ENCODE data around the gene PTCD3. TPM values are rescaled to one million over a fixed set of nuclear protein-coding genes. Genes with fewer than 3 reads are reported as not detected.

The PTCD3 gene
- polyA plus RNA-seq, 1 experiment, result 31.6 TPM

- Histone ChIP-seq H3K4me3 (ENCODE audit: low read depth, low read length) (no peak overlapping the region), H3K36me3 (ENCODE audit: control insufficient read depth, insufficient read depth, low read length) (peaks cover 4% of the 10 kb centered on the region), H3K27me3 (ENCODE audit: control insufficient read depth, insufficient read depth, low read length) (no peaks in the 10 kb centered on the region)
- POLR2A ChIA-PET, result no interaction called here
- CTCF ChIA-PET, result no interaction called here
- TF ChIP-seq CTCF (IDR thresholded peaks at IDR 0.05; ENCODE audit: insufficient read depth, low read depth, low read length), result no peak
- DNase-seq (ENCODE audit: low read depth), result no peak
Observed at GRCh38 chr2:86171295-86171694, 65.3 kb downstream of the PTCD3 start.

GRCh38 chr2:86172610-86173009, 66.6 kb downstream of the PTCD3 start:
- CTCF ChIA-PET, result interaction anchor here (0.7 kb wide), 2 partner anchors 14 to 15 kb away, joined by 3 to 4 read pairs; no protein-coding TSS in a partner anchor
- POLR2A ChIA-PET, result no interaction called here

GRCh38 chr2:86174445-86174844, 68.4 kb downstream of the PTCD3 start:
- DNase-seq (ENCODE audit: low read depth), result no peak
- no peak overlapping the region for H3K4me3 ChIP-seq (ENCODE audit: low read depth, low read length)
- ChIA-PET POLR2A (no interaction called here), CTCF (no interaction called here)
- peaks cover 4% of the 10 kb centered on the region for H3K36me3 ChIP-seq (ENCODE audit: control insufficient read depth, insufficient read depth, low read length)
- no peaks in the 10 kb centered on the region for H3K27me3 ChIP-seq (ENCODE audit: control insufficient read depth, insufficient read depth, low read length)
- TF ChIP-seq CTCF (IDR thresholded peaks at IDR 0.05; ENCODE audit: insufficient read depth, low read depth, low read length), result no peak

More at GRCh38 chr2:86172610-86173009, 66.6 kb downstream of the PTCD3 start:
- Histone ChIP-seq H3K27me3 (ENCODE audit: control insufficient read depth, insufficient read depth, low read length) (no peaks in the 10 kb centered on the region), H3K4me3 (ENCODE audit: low read depth, low read length) (no peak overlapping the region), H3K36me3 (ENCODE audit: control insufficient read depth, insufficient read depth, low read length) (peaks cover 4% of the 10 kb centered on the region)
- no peak for TF ChIP-seq CTCF (IDR thresholded peaks at IDR 0.05; ENCODE audit: insufficient read depth, low read depth, low read length)
- no peak for DNase-seq (ENCODE audit: low read depth)

- CTCF ChIA-PET, result interaction anchor here (1.4 kb wide), 1 partner anchor 10 kb away, joined by 4 read pairs; no protein-coding TSS in a partner anchor
- POLR2A ChIA-PET, result no interaction called here
- no peak for DNase-seq (ENCODE audit: low read depth)
Observed at GRCh38 chr2:86175828-86176227, 69.8 kb downstream of the PTCD3 start.

GRCh38 chr2:86176597-86176996, 70.6 kb downstream of the PTCD3 start:
- Histone ChIP-seq H3K4me3 (ENCODE audit: low read depth, low read length) (no peak overlapping the region), H3K36me3 (ENCODE audit: control insufficient read depth, insufficient read depth, low read length) (peaks cover 5% of the 10 kb centered on the region), H3K27me3 (ENCODE audit: control insufficient read depth, insufficient read depth, low read length) (no peaks in the 10 kb centered on the region)
- POLR2A ChIA-PET, result no interaction called here
- TF ChIP-seq CTCF (IDR thresholded peaks at IDR 0.05; ENCODE audit: insufficient read depth, low read depth, low read length), result no peak
- no peak for DNase-seq (ENCODE audit: low read depth)
- CTCF ChIA-PET, result interaction anchor here (1.1 to 1.4 kb wide), 3 partner anchors 9 to 90 kb away, joined by 3 to 4 read pairs (median 3); partner anchors contain the start of gene IMMT

More at GRCh38 chr2:86175828-86176227, 69.8 kb downstream of the PTCD3 start:
- peaks cover 5% of the 10 kb centered on the region for H3K36me3 ChIP-seq (ENCODE audit: control insufficient read depth, insufficient read depth, low read length)
- TF ChIP-seq CTCF (IDR thresholded peaks at IDR 0.05; ENCODE audit: insufficient read depth, low read depth, low read length), result no peak
- H3K27me3 ChIP-seq (ENCODE audit: control insufficient read depth, insufficient read depth, low read length), result no peaks in the 10 kb centered on the region
- no peak overlapping the region for H3K4me3 ChIP-seq (ENCODE audit: low read depth, low read length)

Data from BJ (cell line).